K562 (cell line): Measurements from ENCODE around the gene LMO2. TPM values are rescaled to one million over a fixed set of nuclear protein-coding genes. Genes with fewer than 3 reads are reported as not detected.

Source experiments
- CEBPZ ChIP-seq: fragments of 150-350 bp; IDR thresholded peaks from 2 replicates; pipeline ENCODE4 v1.6.1; 2014; ENCODE audit warnings: low read depth, mild to moderate bottlenecking, low read length, borderline replicate concordance
- KDM2B ChIP-seq: fragments of 250-450 bp; sonication (Bioruptor Pico); IDR thresholded peaks from 2 replicates; pipeline ENCODE4 v1.8.0; 2021; ENCODE audit warnings: mild to moderate bottlenecking, moderate library complexity
- MEIS2 ChIP-seq: fragments of 450-650 bp; IDR thresholded peaks from 2 replicates; pipeline ENCODE4 v1.6.1; 2014; ENCODE audit warnings: mild to moderate bottlenecking; ENCODE audit not compliant: partially characterized antibody
- MTF1 ChIP-seq: fragments of 250-450 bp; sonication (Bioruptor Pico); IDR thresholded peaks from 2 replicates; pipeline ENCODE4 v1.9.0; 2021; ENCODE audit warnings: moderate library complexity, mild to moderate bottlenecking, inconsistent platforms, borderline replicate concordance
- NCOR1 ChIP-seq: fragments of 450-650 bp; IDR thresholded peaks from 2 replicates; pipeline ENCODE4 v1.6.1; 2016; ENCODE audit warnings: mild to moderate bottlenecking, moderate library complexity
- NR2C1 ChIP-seq, 2 experiments: fragments of 450-650 bp; IDR thresholded peaks; 2 replicates each; pipeline ENCODE4 v1.6.1; 2017; ENCODE audit warnings: mild to moderate bottlenecking in 2 of 2, antibody characterized with exemption in 1 of 2, inconsistent platforms in 1 of 2, missing compliant biosample characterization in 1 of 2, missing genetic modification characterization in 1 of 2
- RBFOX2 ChIP-seq: fragments of 200-400 bp; formaldehyde crosslinking; IDR thresholded peaks from 2 replicates; pipeline ENCODE4 v1.6.1; 2017; ENCODE audit warnings: low read depth, mild to moderate bottlenecking, low read length, moderate library complexity
- ZNF133 ChIP-seq: fragments of 250-450 bp; sonication (Bioruptor Pico); IDR thresholded peaks from 2 replicates; pipeline ENCODE4 v1.4.0; 2020; ENCODE audit warnings: mild to moderate bottlenecking
- ZNF197 ChIP-seq: fragments of 200-800 bp; sonication (Bioruptor generic); IDR thresholded peaks from 2 replicates; pipeline ENCODE4 v1.6.1; 2016; ENCODE audit warnings: low read depth, missing genetic modification characterization, missing compliant biosample characterization
- ZNF512 ChIP-seq: IDR thresholded peaks from 2 replicates; pipeline ENCODE4 v1.6.1; 2016; ENCODE audit warnings: missing genetic modification characterization, missing compliant biosample characterization
- polyA plus RNA-seq, 8 experiments: library from polyadenylated mRNA; depleted of rRNA in 4 of 8; stranded (reverse) in 5 of 8; unstranded in 3 of 8; fragments of >200 nt; fragmentation: Nextera tagmentation in 2 of 8; fragmentation: Illumina TruSeq in 1 of 8; extraction: Ambion mirVana in 2 of 8; extraction: Trizol in 1 of 8; gene quantifications; 2 replicates each; pipeline versions ENCODE4 v1.2.1 to v1.2.3, GENCODE V29; 2011 to 2014; ENCODE audit warnings: inconsistent platforms in 1 of 8, missing spikeins in 1 of 8
- total RNA-seq, 7 experiments: library from RNA; depleted of rRNA in 6 of 7; stranded (reverse); fragments of >200 nt in 6 of 7; fragmentation: Illumina TruSeq in 2 of 7; extraction: Trizol in 2 of 7; gene quantifications; 2 replicates each; pipeline versions ENCODE4 v1.2.1 to v1.2.3, GENCODE V29; 2011 to 2021; ENCODE audit warnings: low replicate concordance in 1 of 7

The LMO2 gene
- total and polyA plus RNA-seq, 9 of the 15 experiments (the other 6 are each of a cell fraction or from before 2014, with no cell fraction given): 6.9 to 126 (median 91.5) TPM

GRCh38 chr11:33892906-33893594, 1.2 kb upstream of the LMO2 start (continued):
- TF ChIP-seq ZNF512 (tag) (no peak), NR2C1 (IDR thresholded peaks at IDR 0.05) (no peak), NR2C1 (tag; IDR thresholded peaks at IDR 0.05) (peak; percentile 39; the same call in 1 of the 2 replicates), CEBPZ (no peak), NCOR1 (peak; percentile 80), ZNF197 (CRISPR knock-in tag) (peak; percentile 44; the same call in 1 of the 2 replicates), RBFOX2 (peak; percentile 65), KDM2B (CRISPR knock-in tag) (no peak), MTF1 (no peak), ZNF133 (CRISPR knock-in tag) (no peak), MEIS2 (peak; percentile 98)
